Activated CD8-positive, alpha-beta memory T cell treated with anti-CD3 and anti-CD28 coated beads, Interleukin-2, amount 10 ng/mL, durations not matched to agents 7 days and 5 days (primary cell): Measurements from ENCODE around the gene BCAP31. TPM values are rescaled to one million over a fixed set of nuclear protein-coding genes. Genes with fewer than 3 reads are reported as not detected.

Experiments used
- ATAC-seq: fragments of 150-1000 bp; cut with Tn5 transposase; one replicate; pipeline ENCODE4 v1.10.0; 2021; ENCODE audit warnings: moderate library complexity
- CTCF ChIA-PET: fragments of 350-600 bp; sonication (Branson Sonifier 250); formaldehyde crosslinking; loops from one replicate; lab custom pipeline; 2021; ENCODE audit warnings: antibody characterized with exemption; lab: Charles Lee
- DNase-seq: peaks from one replicate; pipeline ENCODE4 v3.0.0-alpha.2; 2020
- H3K27ac Mint-ChIP-seq: one replicate; pipeline ENCODE4 v1.8.0; 2021; ENCODE audit warnings: mild to moderate bottlenecking, mixed read lengths
- H3K27me3 Mint-ChIP-seq: one replicate; pipeline ENCODE4 v1.8.0; 2021; ENCODE audit warnings: mixed read lengths
- H3K36me3 Mint-ChIP-seq: one replicate; pipeline ENCODE4 v1.8.0; 2021; ENCODE audit warnings: mild to moderate bottlenecking, mixed read lengths
- H3K4me1 Mint-ChIP-seq: one replicate; pipeline ENCODE4 v1.8.0; 2021; ENCODE audit warnings: mixed read lengths
- H3K4me3 Mint-ChIP-seq: one replicate; pipeline ENCODE4 v1.8.0; 2021; ENCODE audit warnings: mild to moderate bottlenecking, moderate library complexity, mixed read lengths
- H3K9me3 Mint-ChIP-seq: one replicate; pipeline ENCODE4 v1.8.0; 2022; ENCODE audit warnings: low read depth, mixed read lengths
- total RNA-seq, 2 experiments: library from RNA; stranded (reverse); gene quantifications; one replicate each; pipeline ENCODE4 v1.2.3, GENCODE V29; 2021

BCAP31 gene
- total RNA-seq, 2 experiments from 2014 or later = 137 to 148 TPM

GRCh38 chrX:153674219-153674851, 49.9 kb downstream of the BCAP31 start:
- no peak for ATAC-seq
- Mint-ChIP-seq H3K4me3 (no peak overlapping the region), H3K36me3 (no peaks in the 10 kb centered on the region), H3K4me1 (no peaks in the 10 kb centered on the region), H3K27me3 (peaks cover 29% of the 10 kb centered on the region), H3K9me3 (no peaks in the 10 kb centered on the region), H3K27ac (no peak overlapping the region)
- DNase-seq = no peak
- CTCF ChIA-PET = no interaction called here

GRCh38 chrX:153673428-153674218, 50.6 kb downstream of the BCAP31 start, which contains the start of gene PNCK:
Gene PNCK (minus strand): TSS chrX:153673813. CDS start chrX:153673076, 737 bp downstream.
- Mint-ChIP-seq H3K4me1 (no peaks in the 10 kb centered on the region), H3K36me3 (no peaks in the 10 kb centered on the region), H3K27me3 (peaks cover 29% of the 10 kb centered on the region), H3K27ac (no peak within 1 kb of the TSS), H3K4me3 (no peak within 1 kb of the TSS), H3K9me3 (no peaks in the 10 kb centered on the region)
- CTCF ChIA-PET = no interaction called here
- no peak for DNase-seq
- no peak for ATAC-seq

GRCh38 chrX:153672531-153673427, 51.4 kb downstream of the BCAP31 start:
- DNase-seq = no peak
- Mint-ChIP-seq H3K27me3 (peaks cover 29% of the 10 kb centered on the region), H3K9me3 (no peaks in the 10 kb centered on the region), H3K27ac (no peak overlapping the region), H3K4me3 (no peak overlapping the region), H3K36me3 (no peaks in the 10 kb centered on the region), H3K4me1 (peaks cover 3% of the 10 kb centered on the region)
- no peak for ATAC-seq
- CTCF ChIA-PET = no interaction called here

GRCh38 chrX:153671589-153672530, 52.3 kb downstream of the BCAP31 start:
- DNase-seq = no peak
- Mint-ChIP-seq H3K36me3 (no peaks in the 10 kb centered on the region), H3K4me1 (peaks cover 5% of the 10 kb centered on the region), H3K4me3 (no peak overlapping the region), H3K27ac (no peak overlapping the region), H3K27me3 (peaks cover 27% of the 10 kb centered on the region), H3K9me3 (no peaks in the 10 kb centered on the region)
- no peak for ATAC-seq
- CTCF ChIA-PET = interaction anchor here (0.6 kb wide), 1 partner anchor 12 kb away, joined by 3 read pairs; no protein-coding TSS in a partner anchor

GRCh38 chrX:153670748-153671588, 53.2 kb downstream of the BCAP31 start:
- Mint-ChIP-seq H3K9me3 (no peaks in the 10 kb centered on the region), H3K27ac (no peak overlapping the region), H3K36me3 (no peaks in the 10 kb centered on the region), H3K4me3 (no peak overlapping the region), H3K4me1 (peaks cover 5% of the 10 kb centered on the region), H3K27me3 (peaks cover 23% of the 10 kb centered on the region)
- CTCF ChIA-PET = interaction anchor here (0.6 to 10.3 kb wide), 3 partner anchors 13 to 132 kb away, joined by 3 to 96 read pairs (median 6); no protein-coding TSS in a partner anchor
- DNase-seq (no peak), ATAC-seq (no peak)

- ATAC-seq = no peak
- Mint-ChIP-seq H3K27me3 (peaks cover 19% of the 10 kb centered on the region), H3K4me3 (no peak overlapping the region), H3K27ac (no peak overlapping the region), H3K9me3 (no peaks in the 10 kb centered on the region), H3K4me1 (peaks cover 5% of the 10 kb centered on the region), H3K36me3 (no peaks in the 10 kb centered on the region)
- CTCF ChIA-PET = interaction anchor here (0.7 to 10.3 kb wide), 6 partner anchors 16 to 131 kb away, joined by 3 to 96 read pairs (median 6); no protein-coding TSS in a partner anchor
- no peak for DNase-seq
These were observed 54.1 kb downstream of the BCAP31 start for GRCh38 chrX:153669901-153670731.

GRCh38 chrX:153669174-153669890, 54.9 kb downstream of the BCAP31 start:
- H3K27ac Mint-ChIP-seq = no peak overlapping the region
- no peaks in the 10 kb centered on the region for H3K9me3 Mint-ChIP-seq

GRCh38 chrX:153668423-153669173, 55.6 kb downstream of the BCAP31 start:
- Mint-ChIP-seq H3K27me3 (peaks cover 13% of the 10 kb centered on the region), H3K36me3 (no peaks in the 10 kb centered on the region), H3K4me3 (no peak overlapping the region), H3K4me1 (peaks cover 5% of the 10 kb centered on the region), H3K9me3 (no peaks in the 10 kb centered on the region), H3K27ac (no peak overlapping the region)
- no peak for DNase-seq
- no peak for ATAC-seq
- CTCF ChIA-PET = interaction anchor here (0.6 to 10.3 kb wide), 31 partner anchors 9 to 728 kb away, joined by 3 to 96 read pairs (median 4); partner anchors contain the start of gene CCNQ

More at GRCh38 chrX:153669174-153669890, 54.9 kb downstream of the BCAP31 start:
- Mint-ChIP-seq H3K4me3 (no peak overlapping the region), H3K4me1 (peaks cover 5% of the 10 kb centered on the region), H3K27me3 (peaks cover 16% of the 10 kb centered on the region), H3K36me3 (no peaks in the 10 kb centered on the region)
- ATAC-seq (peak; percentile 47), DNase-seq (no peak)
- CTCF ChIA-PET = interaction anchor here (0.7 to 10.3 kb wide), 20 partner anchors 9 to 728 kb away, joined by 3 to 96 read pairs (median 4); no protein-coding TSS in a partner anchor

- H3K9me3 Mint-ChIP-seq = no peaks in the 10 kb centered on the region
- H3K4me3 Mint-ChIP-seq = peak overlapping the region; percentile 54
- H3K36me3 Mint-ChIP-seq = no peaks in the 10 kb centered on the region
- ATAC-seq (peak; percentile 81), DNase-seq (peak; percentile 81)
- H3K4me1 Mint-ChIP-seq = peaks cover 5% of the 10 kb centered on the region
- peaks cover 10% of the 10 kb centered on the region for H3K27me3 Mint-ChIP-seq
- no peak overlapping the region for H3K27ac Mint-ChIP-seq
- CTCF ChIA-PET = interaction anchor here (0.6 to 10.3 kb wide), 27 partner anchors 10 to 727 kb away, joined by 3 to 96 read pairs (median 4); partner anchors contain the start of gene CCNQ
These were observed 56.2 kb downstream of the BCAP31 start for GRCh38 chrX:153667956-153668396.
